Adrenal gland (tissue), 12 donors: Measurements from ENCODE around the gene VPS25. TPM values are rescaled to one million over a fixed set of nuclear protein-coding genes. Genes with fewer than 3 reads are reported as not detected.

ENCODE experiments used
- DNase-seq, 7 donors: peaks; one replicate each; pipeline ENCODE4 v3.0.0-alpha.2; 2019 to 2020
- H3K27ac ChIP-seq, 5 donors: fragments of 200-600 bp; sonication (generic) in 4 of 5; 1 replicate in 3 of 5; 2 replicates in 2 of 5; pipeline versions ENCODE4 v1.5.1 to v1.8.0; 2016 to 2020; ENCODE audit warnings: mild to moderate bottlenecking in 1 of 5
- H3K27me3 ChIP-seq: fragments of 200-600 bp; 2 replicates; pipeline ENCODE4 v1.8.0; 2021
- H3K36me3 ChIP-seq, 2 donors: fragments of 200-600 bp; replicated peaks in 1 of 2; 1 replicate in 1 of 2; 2 replicates in 1 of 2; pipeline versions ENCODE4 v1.5.1 to v1.8.0; 2018 to 2022
- H3K4me1 ChIP-seq, 2 donors: fragments of 200-600 bp; replicated peaks in 1 of 2; 1 replicate in 1 of 2; 2 replicates in 1 of 2; pipeline versions ENCODE4 v1.5.1 to v1.8.0; 2018 to 2021
- H3K4me3 ChIP-seq, 4 donors: fragments of 200-600 bp; sonication (generic) in 3 of 4; one replicate each; pipeline ENCODE4 v1.5.1; 2016 to 2018
- H3K9me3 ChIP-seq, 3 donors: fragments of 200-600 bp; sonication (generic) in 1 of 3; replicated peaks in 1 of 3; 1 replicate in 2 of 3; 2 replicates in 1 of 3; pipeline versions ENCODE4 v1.5.1 to v1.8.0; 2016 to 2021
- CTCF ChIP-seq, 6 experiments: fragments of 450-650 bp in 4 of 6; fragments of 200-600 bp in 2 of 6; sonication (generic) in 1 of 6; IDR thresholded peaks; 1 replicate in 5 of 6; 2 replicates in 1 of 6; pipeline versions ENCODE4 v1.5.1 to v1.8.0; 2016 to 2021; ENCODE audit warnings: antibody characterized with exemption in 6 of 6, mild to moderate bottlenecking in 2 of 6, moderate library complexity in 1 of 6
- POLR2A ChIP-seq, 2 donors: fragments of 450-650 bp; IDR thresholded peaks; one replicate each; pipeline ENCODE4 v1.6.1; 2017; ENCODE audit warnings: antibody characterized with exemption in 2 of 2, mild to moderate bottlenecking in 2 of 2, moderate library complexity in 1 of 2
- WGBS, 4 donors: extraction: QIAGEN DNeasy Blood & Tissue Kit in 2 of 4; methylation state at CpG; one replicate each; pipeline versions ENCODE4 v1.1.5 to v1.1.7; 2013 to 2017; 5-methylcytosine and 5-hydroxymethylcytosine counted together
- intact Hi-C, 2 donors: fragments of 100-400 bp; cut with DNase I; formaldehyde crosslinking; loops; one replicate each; pipeline versions ENCODE4 v1.14.1 to v1.15.0; 2022 to 2023
- polyA plus RNA-seq, 3 donors: library from polyadenylated mRNA; stranded (reverse); fragments of 200-250 nt in 2 of 3; fragments of 350-450 nt in 1 of 3; fragmentation: Illumina TruSeq in 1 of 3; extraction: RNeasy Lipid Tissue Mini Kit (QIAGEN cat#74804) in 1 of 3; gene quantifications; one replicate each; pipeline ENCODE4 v1.2.3, GENCODE V29; 2013 to 2014
- total RNA-seq, 9 donors: library from RNA; depleted of rRNA in 4 of 9; stranded (reverse); fragments of >200 nt in 4 of 9; fragments of 120-200 nt in 1 of 9; fragmentation: NEBNext Ultra II Directional in 1 of 9; extraction: Animal tissue kit (Norgen Biotek cat#: 25700) in 1 of 9; gene quantifications; one replicate each; pipeline versions ENCODE4 v1.1.0 to v1.2.4, GENCODE V29; 2013 to 2023
- donor health status: healthy with polysubstance abuse.
- donor health status: Bipolar disorder and iron deficiency.
- donor health status: DM: yes; HTN: yes; CAD: no.
- donor health status: DM: no; HTN: no; CAD: no.
- donor health status: DM: no; HTN: no; CAD: no.
- donor health status: DM: yes; HTN: yes; CAD: no.

The VPS25 gene
- total and polyA plus RNA-seq, 12 donors: 25.7 to 135 (median 51.6) TPM

DNA sequence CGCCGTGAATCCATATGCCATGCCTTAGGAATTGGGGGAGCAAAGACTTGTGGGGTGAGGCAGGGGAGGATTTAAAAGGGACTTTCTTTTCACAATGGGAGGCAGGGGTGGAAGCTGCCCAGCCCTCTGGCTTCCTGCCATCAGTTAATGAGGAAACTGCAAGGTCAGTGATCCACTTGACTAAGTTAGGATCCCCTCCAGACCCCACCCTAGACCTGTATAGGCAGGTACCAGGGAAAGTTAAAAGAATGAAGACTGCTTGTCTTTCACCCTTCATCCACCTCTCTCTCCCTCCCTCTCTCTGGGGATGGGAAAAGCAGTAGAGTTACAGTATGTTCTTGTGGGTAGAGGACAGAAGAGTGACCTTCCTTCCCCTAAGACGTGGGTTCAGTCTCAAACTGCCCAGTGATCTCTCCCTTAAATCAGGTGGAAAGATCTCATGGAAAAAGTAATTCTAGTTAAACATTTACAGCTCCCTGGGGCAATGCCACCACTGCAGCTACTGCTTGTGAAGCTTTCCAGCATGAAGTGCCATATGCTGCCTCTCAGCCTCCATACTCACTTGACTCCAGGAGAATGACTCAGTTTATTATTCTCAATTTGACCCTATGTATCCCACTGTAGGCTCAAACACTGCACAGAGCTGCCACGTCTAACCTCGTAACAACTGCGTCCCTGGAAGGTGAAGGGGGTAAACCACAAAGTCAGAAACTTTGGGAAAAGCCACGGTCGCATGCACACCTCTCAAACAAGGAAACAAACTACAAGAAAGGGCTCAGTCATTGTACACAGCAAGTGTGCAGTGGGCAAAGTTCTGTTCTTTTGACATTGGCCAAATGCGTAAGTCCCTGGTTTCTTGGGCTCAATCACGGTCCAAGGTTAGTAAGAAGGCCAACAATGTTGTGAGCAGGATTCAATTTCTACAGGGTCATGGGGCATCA lies 24.1 kb downstream of the VPS25 start:
- intact Hi-C loops: no loop called here
- WGBS, 4 donors: 76 to 79% (median 77%) methylated on average over 10 of the region's 10 CpGs
- no peak overlapping the region for H3K27ac ChIP-seq

DNA sequence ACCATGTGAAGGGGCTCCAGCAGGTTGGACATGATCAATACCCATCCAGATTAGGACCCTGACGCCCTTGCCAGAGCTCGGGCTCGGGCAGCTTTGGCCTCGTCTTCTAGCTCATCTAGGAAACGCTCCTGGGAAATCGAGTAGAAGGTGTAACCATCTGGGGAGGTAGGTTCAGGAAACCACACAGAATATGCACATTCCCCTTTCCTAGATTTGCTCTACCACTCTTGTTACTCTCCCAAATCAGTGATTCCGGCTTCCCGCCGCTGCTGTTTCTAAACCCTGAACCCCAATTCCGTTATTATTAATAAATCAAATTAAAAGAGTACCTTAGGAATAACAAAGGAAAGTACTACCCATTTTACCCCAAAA lies 24.7 kb downstream of the VPS25 start:
- TF ChIP-seq CTCF (IDR thresholded peaks at IDR 0.05): no peak
- TF ChIP-seq POLR2A (IDR thresholded peaks at IDR 0.05): no peak
- no peak for DNase-seq
- no peaks in the 10 kb centered on the region for H3K27me3 ChIP-seq
- peak overlapping the region; percentile 64 to 84 (median 70) for H3K4me3 ChIP-seq
- H3K4me1 ChIP-seq: peaks cover 12 to 14% of the 10 kb centered on the region in 2 donors
- no peaks in the 10 kb centered on the region for H3K9me3 ChIP-seq
- H3K36me3 ChIP-seq: no peaks in the 10 kb centered on the region
- intact Hi-C loops: no loop called here
- 12 to 22% (median 14%) methylated on average over 10 of the region's 10 CpGs for WGBS, 4 donors
- peak overlapping the region in 1 of 5 donors; percentile 25 for H3K27ac ChIP-seq

More for the DNA sequence above, 24.1 kb downstream of the VPS25 start:
- no peak for TF ChIP-seq CTCF (IDR thresholded peaks at IDR 0.05)
- no peak for TF ChIP-seq POLR2A (IDR thresholded peaks at IDR 0.05)
- no peaks in the 10 kb centered on the region for H3K36me3 ChIP-seq
- no peaks in the 10 kb centered on the region for H3K27me3 ChIP-seq
- H3K4me1 ChIP-seq: peaks cover 12 to 14% of the 10 kb centered on the region in 2 donors
- peak overlapping the region in 3 of 4 donors; percentile 69 to 84 (median 70) for H3K4me3 ChIP-seq
- no peaks in the 10 kb centered on the region for H3K9me3 ChIP-seq
- no peak for DNase-seq

DNA sequence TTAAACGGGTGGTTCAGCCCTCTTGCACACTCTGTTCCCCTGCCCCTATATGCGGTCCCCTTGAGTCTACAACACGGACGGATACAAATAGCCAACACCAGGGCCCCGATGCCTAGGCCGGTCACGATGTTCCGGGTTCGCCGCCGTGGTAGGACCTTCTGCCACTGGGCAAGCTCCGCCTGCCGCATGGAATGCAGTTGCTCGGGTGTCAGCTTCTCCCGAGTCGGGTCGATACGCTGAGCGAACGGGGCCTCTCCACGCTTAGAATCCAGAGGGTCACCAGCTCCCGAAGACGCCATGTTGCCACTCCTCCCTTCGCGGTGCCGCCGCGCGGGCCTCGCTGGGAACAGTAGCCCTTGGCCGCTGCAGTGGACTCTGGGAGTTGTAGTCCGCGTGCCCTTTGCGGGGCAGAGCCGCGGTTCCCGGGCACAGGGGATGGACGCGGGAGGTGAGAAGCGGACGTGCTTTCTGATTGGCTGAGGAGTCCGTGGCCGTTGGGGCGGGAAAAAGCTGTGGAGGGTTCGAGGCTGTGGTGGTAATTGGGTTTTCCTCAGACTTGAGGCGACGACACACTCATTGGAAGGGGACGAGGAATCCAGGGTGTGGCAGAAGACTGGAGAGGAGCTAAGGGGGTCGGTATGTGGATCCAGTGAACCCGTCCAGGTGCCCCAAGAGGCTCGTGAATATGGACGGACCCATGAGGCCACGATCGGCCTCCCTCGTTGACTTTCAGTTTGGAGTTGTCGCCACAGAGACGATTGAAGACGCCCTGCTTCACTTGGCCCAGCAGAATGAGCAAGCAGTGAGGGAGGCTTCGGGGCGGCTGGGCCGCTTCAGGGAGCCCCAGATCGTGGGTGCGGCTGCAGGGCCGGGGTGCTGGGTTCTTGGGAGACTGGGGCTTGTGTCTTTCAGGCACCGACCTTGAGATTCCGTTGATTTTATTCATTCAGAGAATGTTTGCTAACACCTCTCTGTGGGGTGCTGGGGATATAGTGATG lies 25.4 kb downstream of the VPS25 start, which contains the start of the genes CNTD1 and COA3:
Gene CNTD1 (plus strand): TSS at position 479 of the 998 bp plus-strand sequence. CDS start 207 bp downstream, at position 686.
Gene COA3 (minus strand): TSS at position 322 of the 998 bp plus-strand sequence. CDS start 23 bp downstream, at position 299.
- WGBS, 4 donors: 25 to 41% (median 30%) methylated on average over 35 to 66 of the region's 66 CpGs
- Histone ChIP-seq H3K4me1 (peaks cover 12 to 14% of the 10 kb centered on the region in 2 donors), H3K27me3 (no peaks in the 10 kb centered on the region), H3K36me3 (no peaks in the 10 kb centered on the region), H3K4me3 (peak within 1 kb of the TSS; percentile 64 to 84 (median 70)), H3K27ac (peak within 1 kb of the TSS in 2 of 5 donors; percentile 25 to 77), H3K9me3 (no peaks in the 10 kb centered on the region)
- TF ChIP-seq CTCF (IDR thresholded peaks at IDR 0.05) (peak in 1 of 6 experiments; percentile 16), POLR2A (IDR thresholded peaks at IDR 0.05) (no peak)
- peak; percentile 79 to 91 (median 84) for DNase-seq
- intact Hi-C loops: no loop called here
